HG03469 (cell line): ENCODE results near the gene NTMT1.
"Not testable (repeated sequence)": the region's sequence is repeated elsewhere in the genome, so short reads cannot be mapped to it uniquely, and the experiment has no call there.

ENCODE experiments used
- ATAC-seq: cut with Tn5 transposase; IDR thresholded peaks from one replicate; pipeline ENCODE4 v1.9.1; 2021; ENCODE audit warnings: mild to moderate bottlenecking, moderate library complexity, moderate number of reproducible peaks; ENCODE audit not compliant: unreplicated experiment

The NTMT1 gene

GRCh38 chr9:129626079-129626624 lies at the start of gene NTMT1:
NTMT1 (plus strand) TSS chr9:129626163; CDS start chr9:129632704, 6,541 bp downstream.
- peak; percentile 49 for ATAC-seq

- no peak for ATAC-seq
Measured at GRCh38 chr9:129576546-129577543, 49.1 kb upstream of the NTMT1 start.

GRCh38 chr9:129579294-129579693 lies 46.7 kb upstream of the NTMT1 start:
- no peak for ATAC-seq

- no peak for ATAC-seq
Measured at GRCh38 chr9:129580211-129580915, 45.6 kb upstream of the NTMT1 start.

GRCh38 chr9:129581505-129582189 lies 44.3 kb upstream of the NTMT1 start:
- ATAC-seq = no peak

- no peak for ATAC-seq
Measured at GRCh38 chr9:129582855-129583254, 43.1 kb upstream of the NTMT1 start.

- ATAC-seq = no peak
Measured at GRCh38 chr9:129583308-129584038, 42.5 kb upstream of the NTMT1 start.

GRCh38 chr9:129584136-129584535 lies 41.8 kb upstream of the NTMT1 start:
- ATAC-seq = no peak

GRCh38 chr9:129585352-129585751 lies 40.6 kb upstream of the NTMT1 start:
- no peak for ATAC-seq

GRCh38 chr9:129586245-129586644 lies 39.7 kb upstream of the NTMT1 start:
- no peak for ATAC-seq

- no peak for ATAC-seq
Measured at GRCh38 chr9:129586685-129587084, 39.3 kb upstream of the NTMT1 start.

GRCh38 chr9:129587487-129588262 lies 38.3 kb upstream of the NTMT1 start:
- no peak for ATAC-seq

- ATAC-seq = no peak
Measured at GRCh38 chr9:129590466-129590865, 35.5 kb upstream of the NTMT1 start.

- no peak for ATAC-seq
Measured at GRCh38 chr9:129591916-129592315, 34.0 kb upstream of the NTMT1 start.

- ATAC-seq = not testable (repeated sequence)
Measured at GRCh38 chr9:129592790-129593189, 33.2 kb upstream of the NTMT1 start.

GRCh38 chr9:129594632-129595031 lies 31.3 kb upstream of the NTMT1 start:
- ATAC-seq = no peak

- no peak for ATAC-seq
Measured at GRCh38 chr9:129595311-129595741, 30.6 kb upstream of the NTMT1 start.

- ATAC-seq = no peak
Measured at GRCh38 chr9:129595903-129596540, 29.9 kb upstream of the NTMT1 start.
